ENCODE results near the gene CCL5.
A peak's percentile ranks its signal among the peaks of the same experiment; 100 is the strongest.

CCL5 gene

GRCh38 chr17:35866341-35866950, 13.7 kb downstream of the CCL5 start:
- no peak overlapping the region for H3K27ac ChIP-seq
- H3K4me3 ChIP-seq: no peak overlapping the region
- DNase-seq (ENCODE audit: low spot score): no peak
- TF ChIP-seq, protein P1, sequence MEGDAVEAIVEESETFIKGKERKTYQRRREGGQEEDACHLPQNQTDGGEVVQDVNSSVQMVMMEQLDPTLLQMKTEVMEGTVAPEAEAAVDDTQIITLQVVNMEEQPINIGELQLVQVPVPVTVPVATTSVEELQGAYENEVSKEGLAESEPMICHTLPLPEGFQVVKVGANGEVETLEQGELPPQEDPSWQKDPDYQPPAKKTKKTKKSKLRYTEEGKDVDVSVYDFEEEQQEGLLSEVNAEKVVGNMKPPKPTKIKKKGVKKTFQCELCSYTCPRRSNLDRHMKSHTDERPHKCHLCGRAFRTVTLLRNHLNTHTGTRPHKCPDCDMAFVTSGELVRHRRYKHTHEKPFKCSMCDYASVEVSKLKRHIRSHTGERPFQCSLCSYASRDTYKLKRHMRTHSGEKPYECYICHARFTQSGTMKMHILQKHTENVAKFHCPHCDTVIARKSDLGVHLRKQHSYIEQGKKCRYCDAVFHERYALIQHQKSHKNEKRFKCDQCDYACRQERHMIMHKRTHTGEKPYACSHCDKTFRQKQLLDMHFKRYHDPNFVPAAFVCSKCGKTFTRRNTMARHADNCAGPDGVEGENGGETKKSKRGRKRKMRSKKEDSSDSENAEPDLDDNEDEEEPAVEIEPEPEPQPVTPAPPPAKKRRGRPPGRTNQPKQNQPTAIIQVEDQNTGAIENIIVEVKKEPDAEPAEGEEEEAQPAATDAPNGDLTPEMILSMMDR (IDR thresholded peaks at IDR 0.05): no peak

DNA sequence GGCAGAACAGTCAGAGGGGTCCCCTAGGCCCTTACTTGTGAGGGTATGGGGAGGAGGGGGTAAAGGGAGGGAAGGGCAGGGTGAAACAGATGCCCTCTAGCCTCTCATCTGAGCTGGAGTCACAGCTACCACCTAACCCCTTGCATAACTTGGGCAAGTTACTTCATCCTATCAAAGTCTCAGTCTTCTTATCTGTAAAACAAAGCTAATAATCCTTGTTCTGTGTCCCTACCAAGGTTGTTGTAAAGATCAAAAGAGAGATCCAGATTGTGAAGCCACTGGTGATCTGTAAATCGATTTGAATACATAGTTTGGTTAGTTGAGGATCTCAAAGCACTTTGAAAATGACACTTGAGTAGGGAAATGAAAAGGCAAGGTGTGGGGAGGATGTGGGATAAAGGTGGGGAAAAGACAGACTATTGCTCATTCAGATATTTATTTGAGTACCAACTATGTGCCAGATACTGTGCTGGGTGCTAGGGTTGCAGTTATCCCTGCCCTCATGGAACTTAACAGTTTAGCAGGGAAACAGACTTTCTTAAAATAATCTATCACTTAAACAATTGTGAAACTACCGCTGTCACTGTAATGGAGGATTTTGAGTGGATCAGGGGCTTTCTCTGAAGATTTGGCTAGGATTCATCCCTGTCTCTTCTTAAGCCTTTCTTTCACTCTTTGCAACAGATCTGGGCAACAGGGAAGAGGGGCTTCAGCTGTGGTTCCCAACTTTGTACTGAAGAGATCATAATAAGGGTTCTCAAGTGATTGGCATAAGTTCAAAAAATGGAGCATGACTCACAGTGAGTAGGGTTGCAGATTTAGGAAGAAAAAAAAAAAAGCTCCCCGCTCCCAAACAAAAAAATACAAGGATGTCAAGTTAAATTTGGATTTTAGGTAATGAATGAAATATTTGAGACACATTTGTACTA, 14.5 kb downstream of the CCL5 start:
- Histone ChIP-seq H3K27ac (no peak overlapping the region), H3K4me3 (no peak overlapping the region)
- TF ChIP-seq, protein P1 (IDR thresholded peaks at IDR 0.05): no peak
- no peak for DNase-seq (ENCODE audit: low spot score)

DNA sequence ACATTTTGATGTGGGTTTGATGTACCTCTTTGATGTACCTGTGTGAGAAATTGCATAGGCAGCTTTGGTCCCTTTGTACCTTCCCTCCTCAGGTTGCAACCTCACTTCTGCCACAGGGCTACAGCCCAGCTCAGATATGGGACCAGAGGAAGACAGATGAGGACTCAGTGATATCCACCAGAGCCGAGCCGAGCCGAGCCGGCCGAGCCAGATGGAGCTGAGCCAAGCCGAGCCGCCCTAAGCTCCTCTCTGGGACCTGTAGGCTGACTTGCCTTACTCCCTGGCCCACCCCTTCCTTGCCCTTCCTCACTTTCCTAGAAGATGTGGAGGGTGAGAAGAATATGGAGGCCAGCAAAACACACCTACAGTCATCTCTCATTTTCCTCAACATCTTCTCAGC, 15.3 kb downstream of the CCL5 start:
- Histone ChIP-seq H3K4me3 (no peak overlapping the region), H3K27ac (no peak overlapping the region)
- TF ChIP-seq, protein P1 (IDR thresholded peaks at IDR 0.05): no peak
- DNase-seq (ENCODE audit: low spot score): no peak

DNA sequence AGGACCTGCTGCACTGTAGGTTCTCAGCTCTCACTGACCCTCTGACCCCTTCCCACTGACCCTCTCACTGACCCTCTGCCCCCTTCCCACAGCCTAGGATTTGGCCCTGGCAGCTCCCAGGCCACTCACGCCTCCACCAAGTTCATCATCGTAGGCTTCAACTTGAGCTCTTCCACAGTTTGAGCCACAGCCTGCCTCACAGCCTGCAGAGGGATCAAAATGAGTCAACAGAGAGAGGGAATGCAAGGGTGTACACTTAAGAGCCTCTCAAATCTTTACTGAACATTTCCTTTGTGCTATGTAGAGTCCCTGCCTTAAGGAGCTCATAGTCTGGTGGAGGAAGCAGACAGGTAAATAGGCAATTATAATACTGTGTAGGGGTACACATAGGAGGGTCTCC, 23.6 kb downstream of the CCL5 start:
- Histone ChIP-seq H3K27ac (no peak overlapping the region), H3K4me3 (no peak overlapping the region)
- TF ChIP-seq, protein P1 (IDR thresholded peaks at IDR 0.05): no peak
- no peak for DNase-seq (ENCODE audit: low spot score)

DNA sequence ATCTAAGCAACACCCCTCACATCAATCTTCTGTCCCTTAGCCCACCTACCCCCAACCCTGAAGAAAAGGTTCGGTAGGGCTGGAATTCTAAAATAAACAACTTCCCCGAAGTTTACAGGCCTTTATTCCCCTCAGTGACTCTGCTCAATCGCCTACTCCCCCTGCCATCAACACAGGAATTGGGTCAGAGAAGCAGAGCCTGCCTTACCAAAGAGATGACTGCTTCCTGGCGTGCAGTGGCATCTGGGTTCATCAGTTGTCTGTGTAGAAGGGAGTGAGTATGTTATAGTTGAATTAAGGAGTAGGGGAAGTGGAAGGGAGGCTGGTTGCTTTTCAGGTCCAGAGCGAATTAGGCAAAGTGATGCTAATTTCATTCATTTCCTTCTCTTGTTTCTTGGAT, 24.2 kb downstream of the CCL5 start:
- no peak for DNase-seq (ENCODE audit: low spot score)
- Histone ChIP-seq H3K27ac (no peak overlapping the region), H3K4me3 (no peak overlapping the region)
- TF ChIP-seq, protein P1 (IDR thresholded peaks at IDR 0.05): no peak

- H3K27ac ChIP-seq: no peak overlapping the region
- H3K4me3 ChIP-seq: no peak overlapping the region
- no peak for DNase-seq (ENCODE audit: low spot score)
- TF ChIP-seq, protein P1 (IDR thresholded peaks at IDR 0.05): peak; percentile 47
Measured at GRCh38 chr17:35849469-35850348, 30.5 kb downstream of the CCL5 start.
